Activated T-helper 9 cell treated with anti-CD3 and anti-CD28 coated beads, Interleukin-2, amount 50 U/mL, for 16 hours (primary cell): ENCODE measurements around the gene S100A7.
"Not testable (repeated sequence)": the region's sequence is repeated elsewhere in the genome, so short reads cannot be mapped to it uniquely, and the experiment has no call there.

Source experiments
- DNase-seq: peaks from one replicate; pipeline ENCODE4 v3.0.0-alpha.2; 2020; ENCODE audit warnings: low read depth

Gene S100A7

GRCh38 chr1:153431002-153431401 is 29.4 kb downstream of the S100A7 start:
- no peak for DNase-seq

- DNase-seq: no peak
Observed at GRCh38 chr1:153430561-153430960, 29.9 kb downstream of the S100A7 start.

GRCh38 chr1:153430166-153430553 is 30.3 kb downstream of the S100A7 start:
- DNase-seq: no peak

- no peak for DNase-seq
Observed at GRCh38 chr1:153429266-153430165, 30.9 kb downstream of the S100A7 start.

GRCh38 chr1:153428791-153429190 is 31.7 kb downstream of the S100A7 start:
- no peak for DNase-seq

- DNase-seq: no peak
Observed at GRCh38 chr1:153428073-153428638, 32.3 kb downstream of the S100A7 start.

GRCh38 chr1:153426809-153427208 is 33.6 kb downstream of the S100A7 start:
- no peak for DNase-seq

GRCh38 chr1:153422450-153423068 is 37.9 kb downstream of the S100A7 start:
- peak; percentile 45 for DNase-seq

- no peak for DNase-seq
Observed at GRCh38 chr1:153420306-153420705, 40.1 kb downstream of the S100A7 start.

GRCh38 chr1:153419436-153419793 is 41.0 kb downstream of the S100A7 start:
- DNase-seq: not testable (repeated sequence)

- not testable (repeated sequence) for DNase-seq
Observed at GRCh38 chr1:153418758-153419435, 41.6 kb downstream of the S100A7 start.

- no peak for DNase-seq
Observed at GRCh38 chr1:153417136-153417888, 43.1 kb downstream of the S100A7 start.

- DNase-seq: no peak
Observed at GRCh38 chr1:153415850-153416570, 44.4 kb downstream of the S100A7 start, which contains the start of gene S100A7A. Gene S100A7A (plus strand): TSS chr1:153416520. CDS start chr1:153418083, 1,563 bp downstream.

- not testable (repeated sequence) for DNase-seq
Observed at GRCh38 chr1:153413961-153414360, 46.5 kb downstream of the S100A7 start.
